Fibroblast of lung (primary cell): ENCODE results near the gene TUFT1. TPM values are rescaled to one million over a fixed set of nuclear protein-coding genes. Genes with fewer than 3 reads are reported as not detected.
"Not testable (repeated sequence)": the region's sequence is repeated elsewhere in the genome, so short reads cannot be mapped to it uniquely, and the experiment has no call there.

ENCODE experiments used
- DNase-seq, 2 donors: peaks; one replicate each; pipeline versions ENCODE4 v3.0.0 to v3.0.0-alpha.2; 2010; ENCODE audit warnings: low read depth in 2 of 2
- H2AFZ ChIP-seq: 2 replicates; pipeline ENCODE4 v1.5.1; 2012; ENCODE audit warnings: low read length, control low read depth, inconsistent platforms
- H3K27ac ChIP-seq: 2 replicates; pipeline ENCODE4 v1.5.1; 2011; ENCODE audit warnings: low read length, control low read depth; ENCODE audit not compliant: insufficient read depth
- H3K27me3 ChIP-seq: 2 replicates; pipeline ENCODE4 v1.5.1; 2011; ENCODE audit warnings: mild to moderate bottlenecking, low read length; ENCODE audit not compliant: control insufficient read depth, insufficient read depth
- H3K36me3 ChIP-seq: 2 replicates; pipeline ENCODE4 v1.5.1; 2011; ENCODE audit warnings: low read length; ENCODE audit not compliant: control insufficient read depth, insufficient read depth
- H3K4me1 ChIP-seq: 2 replicates; pipeline ENCODE4 v1.5.1; 2011; ENCODE audit warnings: low read length; ENCODE audit not compliant: control insufficient read depth, insufficient read depth; ENCODE audit errors: extremely low read depth
- H3K4me2 ChIP-seq: 2 replicates; pipeline ENCODE4 v1.5.1; 2011; ENCODE audit warnings: low read length, control low read depth; ENCODE audit not compliant: insufficient read depth; ENCODE audit errors: extremely low read depth
- H3K4me3 ChIP-seq, 4 experiments: fragments of 200-600 bp in 1 of 4; sonication (generic) in 1 of 4; replicated peaks in 1 of 4; 2 replicates each; pipeline ENCODE4 v1.5.1; 2011 to 2016; ENCODE audit warnings: low read length in 4 of 4, low read depth in 3 of 4, mild to moderate bottlenecking in 3 of 4, control low read depth in 2 of 4, inconsistent platforms in 1 of 4, mixed read lengths in 1 of 4; ENCODE audit not compliant: insufficient read depth in 1 of 4; ENCODE audit errors: control extremely low read depth in 1 of 4
- H3K79me2 ChIP-seq: 2 replicates; pipeline ENCODE4 v1.5.1; 2012; ENCODE audit warnings: mild to moderate bottlenecking, low read length, inconsistent platforms; ENCODE audit not compliant: control insufficient read depth, insufficient read depth
- H3K9ac ChIP-seq: 2 replicates; pipeline ENCODE4 v1.5.1; 2011; ENCODE audit warnings: mild to moderate bottlenecking, low read length, control low read depth; ENCODE audit not compliant: insufficient read depth
- H3K9me3 ChIP-seq: 2 replicates; pipeline ENCODE4 v1.5.1; 2012; ENCODE audit warnings: low read depth, low read length; ENCODE audit not compliant: control insufficient read depth, insufficient read depth
- H4K20me1 ChIP-seq: 2 replicates; pipeline ENCODE4 v1.5.1; 2011; ENCODE audit warnings: low read length; ENCODE audit not compliant: control insufficient read depth, insufficient read depth; ENCODE audit errors: extremely low read depth
- CTCF ChIP-seq, 2 donors: IDR thresholded peaks in 1 of 2; conservative IDR thresholded peaks in 1 of 2; 1 replicate in 1 of 2; 2 replicates in 1 of 2; pipeline ENCODE4 v1.5.1; 2011 to 2012; ENCODE audit warnings: low read length in 2 of 2, control low read depth in 1 of 2, inconsistent platforms in 1 of 2, low read depth in 1 of 2, mild to moderate bottlenecking in 1 of 2
- EZH2 ChIP-seq: IDR thresholded peaks from 2 replicates; pipeline ENCODE4 v1.5.1; 2012; ENCODE audit warnings: low read length, control low read depth, mild to moderate bottlenecking; ENCODE audit errors: missing control alignments
- polyA plus RNA-seq, 2 donors: library from polyadenylated mRNA; depleted of rRNA in 1 of 2; stranded (reverse) in 1 of 2; unstranded in 1 of 2; fragments of >200 nt; gene quantifications; 2 replicates each; pipeline ENCODE4 v1.2.1, GENCODE V29; 2011 to 2012; ENCODE audit warnings: missing spikeins in 1 of 2
- total RNA-seq: library from RNA; depleted of rRNA; stranded (reverse); fragments of >200 nt; gene quantifications from 2 replicates; pipeline ENCODE4 v1.2.1, GENCODE V29; 2014

Gene TUFT1
- total and polyA plus RNA-seq, 2 donors (not counting 1 experiment from before 2014, with no cell fraction given): 18.2 to 24.7 TPM

- Histone ChIP-seq H3K79me2 (peaks cover 23% of the 10 kb centered on the region), H3K36me3 (no peaks in the 10 kb centered on the region), H4K20me1 (no peaks in the 10 kb centered on the region), H3K9ac (no peak overlapping the region), H2AFZ (no peak overlapping the region), H3K27ac (no peak overlapping the region), H3K4me2 (no peak overlapping the region), H3K27me3 (no peaks in the 10 kb centered on the region), H3K4me3 (no peak overlapping the region), H3K4me1 (peaks cover 6% of the 10 kb centered on the region), H3K9me3 (no peaks in the 10 kb centered on the region)
- DNase-seq: peak; percentile 23 to 50
- no peak for TF ChIP-seq EZH2
- no peak for TF ChIP-seq CTCF (conservative IDR thresholded peaks at IDR 0.05 in 1 of 2, IDR thresholded peaks at IDR 0.05 in 1 of 2; ENCODE audit: low read depth in 1 of 2, low read length in 2 of 2)
These were observed 76.4 kb downstream of the TUFT1 start for GRCh38 chr1:151616505-151616849.

- Histone ChIP-seq H3K9me3 (no peaks in the 10 kb centered on the region), H4K20me1 (no peaks in the 10 kb centered on the region), H3K4me3 (no peak overlapping the region), H3K27me3 (no peaks in the 10 kb centered on the region), H3K79me2 (peaks cover 18% of the 10 kb centered on the region), H3K4me1 (peaks cover 6% of the 10 kb centered on the region), H3K9ac (no peak overlapping the region), H3K27ac (no peak overlapping the region), H3K4me2 (no peak overlapping the region), H3K36me3 (no peaks in the 10 kb centered on the region), H2AFZ (no peak overlapping the region)
- no peak for DNase-seq
- TF ChIP-seq CTCF (conservative IDR thresholded peaks at IDR 0.05 in 1 of 2, IDR thresholded peaks at IDR 0.05 in 1 of 2; ENCODE audit: low read depth in 1 of 2, low read length in 2 of 2) (no peak), EZH2 (no peak)
These were observed 77.9 kb downstream of the TUFT1 start for GRCh38 chr1:151618003-151618402.

- Histone ChIP-seq H2AFZ (no peak overlapping the region), H3K36me3 (no peaks in the 10 kb centered on the region), H3K27me3 (no peaks in the 10 kb centered on the region), H3K4me2 (no peak overlapping the region), H3K9ac (no peak overlapping the region), H3K4me3 (no peak overlapping the region), H3K27ac (no peak overlapping the region), H4K20me1 (no peaks in the 10 kb centered on the region), H3K79me2 (peaks cover 14% of the 10 kb centered on the region), H3K4me1 (peaks cover 6% of the 10 kb centered on the region), H3K9me3 (no peaks in the 10 kb centered on the region)
- no peak for DNase-seq
- TF ChIP-seq EZH2 (no peak), CTCF (conservative IDR thresholded peaks at IDR 0.05 in 1 of 2, IDR thresholded peaks at IDR 0.05 in 1 of 2; ENCODE audit: low read depth in 1 of 2, low read length in 2 of 2) (no peak)
These were observed 78.4 kb downstream of the TUFT1 start for GRCh38 chr1:151618470-151618869.

- not testable (repeated sequence) for H3K9me3 ChIP-seq, H4K20me1 ChIP-seq, H2AFZ ChIP-seq, H3K36me3 ChIP-seq, H3K4me1 ChIP-seq, H3K9ac ChIP-seq, DNase-seq, H3K4me2 ChIP-seq, H3K4me3 ChIP-seq, H3K27ac ChIP-seq, H3K27me3 ChIP-seq
- H3K79me2 ChIP-seq: peaks cover 12% of the 10 kb centered on the region
These were observed 78.9 kb downstream of the TUFT1 start for GRCh38 chr1:151618996-151619395.
